SHP77 treated with DMSO at 0.1 percent for 48 hours (cell line): Measurements from ENCODE around the gene KDM2B.

ENCODE experiments used
- DNase-seq: peaks from one replicate; lab custom pipeline; 2025; lab: John Stamatoyannopoulos, UW

The KDM2B gene

DNA sequence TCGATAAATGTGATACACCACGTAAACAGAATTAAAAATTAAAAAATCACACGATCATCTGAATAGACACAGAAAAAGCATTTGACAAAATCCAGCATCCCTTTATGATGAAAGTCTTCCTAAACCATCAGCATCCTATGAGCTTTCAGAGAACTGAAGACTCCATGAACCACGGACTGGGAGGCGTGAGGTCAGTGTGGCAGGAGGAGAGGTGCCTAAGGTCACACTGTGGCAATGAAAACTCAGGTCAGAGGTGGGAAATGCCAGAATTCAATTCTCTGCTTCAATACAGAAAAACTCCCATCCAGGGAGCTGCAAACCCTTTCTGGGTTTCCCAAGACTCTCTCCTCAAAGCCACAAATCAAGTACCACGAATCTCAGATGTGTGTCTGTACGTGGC is 51.6 kb downstream of the KDM2B start:
- DNase-seq, result no peak

DNA sequence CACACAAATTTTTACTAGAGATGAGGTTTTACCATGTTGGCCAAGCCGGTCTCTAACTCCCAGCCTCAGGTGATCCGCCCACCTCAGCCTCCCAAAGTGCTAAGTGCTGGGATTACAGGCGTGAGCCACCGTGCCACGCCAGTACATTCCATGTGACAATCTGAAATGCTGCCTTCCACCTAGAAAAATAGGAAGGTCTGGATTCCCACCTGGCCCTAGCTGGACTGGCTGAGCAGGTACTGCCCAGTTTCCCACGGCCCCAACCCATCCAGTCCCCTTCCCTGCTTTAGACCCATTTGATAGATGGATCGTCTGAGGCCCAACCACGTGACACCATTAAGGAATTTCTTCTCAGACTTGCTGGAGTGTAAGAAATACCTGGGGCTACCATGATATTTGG is 55.4 kb downstream of the KDM2B start:
- no peak for DNase-seq

DNA sequence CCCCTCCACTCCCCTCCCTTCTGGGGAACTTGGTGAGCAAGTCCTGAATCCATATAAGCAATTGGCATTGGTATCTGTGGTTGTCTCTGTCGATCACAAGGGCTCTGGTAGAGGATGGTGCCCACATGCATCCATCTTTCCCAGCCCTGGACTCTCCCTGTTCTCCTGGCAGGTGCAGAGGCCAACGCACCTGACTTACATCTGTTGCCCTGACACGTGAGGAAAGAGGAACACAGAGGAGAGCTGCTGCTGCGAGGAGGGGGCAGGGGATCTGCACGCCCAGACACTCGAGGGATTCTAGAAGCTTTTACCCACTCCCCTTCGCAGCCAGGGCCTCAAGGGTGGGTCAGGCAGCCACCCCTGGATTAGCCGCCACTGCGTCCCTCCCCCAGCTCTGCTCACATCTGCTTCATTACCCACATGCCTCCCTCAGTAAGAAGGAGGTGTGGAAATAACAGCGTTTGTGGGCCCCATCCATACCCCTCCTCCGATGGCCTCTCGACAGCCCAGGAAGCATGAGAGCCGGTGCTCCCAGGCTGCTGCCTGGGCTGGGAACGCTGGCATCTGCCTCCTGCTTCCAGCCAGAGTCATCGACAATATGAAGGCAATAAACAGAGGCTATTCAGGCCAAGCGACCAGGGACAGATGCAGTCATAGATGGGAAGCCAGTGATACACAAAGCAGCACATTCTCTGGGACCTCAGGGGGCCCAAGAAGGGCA is 56.5 kb downstream of the KDM2B start:
- no peak for DNase-seq

DNA sequence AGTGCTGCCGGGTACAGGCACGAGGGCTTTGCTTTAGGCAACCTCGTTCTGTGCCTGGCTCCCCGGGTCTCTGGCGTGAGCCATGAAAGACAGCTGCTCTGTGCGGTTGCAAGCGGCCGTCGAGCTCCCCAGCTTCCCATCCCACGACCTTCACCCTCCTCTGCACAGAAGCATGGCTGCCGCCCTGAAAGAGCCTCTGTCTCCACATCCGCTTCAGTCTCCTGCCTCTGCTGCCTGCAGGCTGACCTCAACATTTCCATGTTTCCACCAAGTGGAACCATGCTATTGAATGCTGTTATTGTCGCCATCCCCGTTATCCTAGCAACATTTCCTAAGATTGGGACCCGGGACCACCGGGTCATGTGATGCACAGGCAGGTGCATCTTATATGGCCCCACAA is 57.1 kb downstream of the KDM2B start:
- DNase-seq, result no peak

DNA sequence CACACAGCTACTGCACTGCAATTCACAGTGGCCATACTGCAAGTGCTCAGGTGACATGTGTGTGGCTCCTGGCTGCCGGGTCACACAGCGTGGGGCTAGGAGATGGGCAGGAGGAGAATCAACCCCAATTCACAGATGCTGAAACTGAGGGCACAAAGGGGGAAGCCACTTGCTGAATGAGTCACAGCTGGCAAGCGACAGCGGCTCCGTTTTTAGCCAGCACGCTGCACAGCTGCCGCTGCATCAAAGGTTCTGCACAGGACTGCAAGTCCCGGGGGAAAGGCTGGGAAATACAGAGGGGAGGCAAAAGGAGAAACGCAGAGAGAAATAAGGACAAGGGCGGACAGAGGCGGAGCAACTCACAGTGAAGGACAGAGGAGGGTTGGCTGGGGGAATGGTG is 57.9 kb downstream of the KDM2B start:
- no peak for DNase-seq

DNA sequence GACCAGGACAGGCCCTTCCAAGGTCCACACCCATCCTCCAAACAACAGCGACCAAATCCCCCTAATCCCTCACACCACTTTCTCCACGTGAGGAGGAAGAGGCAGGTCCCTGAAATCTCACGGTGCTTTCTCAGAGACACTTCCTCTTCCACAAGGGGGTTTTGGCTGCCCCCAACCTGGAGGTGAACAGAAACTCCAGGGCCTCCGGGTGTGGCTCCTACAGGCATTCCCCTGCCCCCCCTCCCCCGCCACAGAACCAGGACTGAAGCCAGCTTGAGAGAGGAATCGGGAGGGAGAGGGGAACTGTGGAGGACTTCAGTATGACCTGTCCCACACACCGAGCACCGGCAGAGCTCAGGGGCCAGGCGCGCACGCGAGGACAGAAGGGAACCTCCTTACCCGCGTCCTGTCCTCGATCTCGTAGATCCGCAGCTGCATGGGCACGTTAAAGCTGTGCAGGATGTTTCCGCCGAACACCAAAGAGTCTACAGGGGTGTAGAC is 60.2 kb downstream of the KDM2B start:
- DNase-seq, result no peak

DNA sequence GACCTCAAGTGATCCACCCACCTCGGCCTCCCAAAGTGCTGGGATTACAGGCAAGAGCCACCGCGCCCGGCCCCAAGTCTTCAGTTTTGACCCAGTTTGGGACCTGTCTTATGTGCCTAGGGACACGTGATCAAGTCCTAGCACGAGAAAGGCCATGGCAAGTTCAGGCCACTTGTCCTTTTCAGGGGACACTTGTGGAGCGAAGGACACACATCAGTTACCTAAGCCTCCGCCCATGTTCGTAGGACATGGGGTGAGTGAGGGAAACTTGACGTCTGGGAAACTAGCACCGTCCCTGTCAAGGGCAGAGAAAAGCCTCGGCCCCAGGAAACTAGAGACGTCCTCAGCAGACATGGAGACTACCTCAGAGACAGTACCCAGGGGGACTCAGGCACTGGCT is 60.7 kb downstream of the KDM2B start:
- DNase-seq, result no peak

DNA sequence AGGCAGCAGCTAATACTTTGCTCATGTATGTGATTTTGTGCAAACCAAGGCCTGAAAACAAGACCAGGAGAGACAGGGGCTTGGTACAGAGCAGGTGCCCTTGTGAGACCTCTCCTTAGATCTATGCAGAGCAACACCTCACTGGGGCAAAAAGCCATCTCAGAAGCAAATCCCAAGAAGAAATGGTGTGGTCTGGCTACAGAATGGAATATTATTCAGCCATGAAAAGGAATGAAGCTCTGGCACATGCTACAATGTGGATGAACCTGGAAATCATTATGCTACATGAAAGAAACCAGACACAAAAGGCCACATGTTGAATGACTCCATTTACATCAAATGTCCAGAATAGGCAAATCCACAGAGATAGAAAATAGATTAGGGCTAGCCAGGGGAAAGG is 61.6 kb downstream of the KDM2B start:
- DNase-seq, result no peak

DNA sequence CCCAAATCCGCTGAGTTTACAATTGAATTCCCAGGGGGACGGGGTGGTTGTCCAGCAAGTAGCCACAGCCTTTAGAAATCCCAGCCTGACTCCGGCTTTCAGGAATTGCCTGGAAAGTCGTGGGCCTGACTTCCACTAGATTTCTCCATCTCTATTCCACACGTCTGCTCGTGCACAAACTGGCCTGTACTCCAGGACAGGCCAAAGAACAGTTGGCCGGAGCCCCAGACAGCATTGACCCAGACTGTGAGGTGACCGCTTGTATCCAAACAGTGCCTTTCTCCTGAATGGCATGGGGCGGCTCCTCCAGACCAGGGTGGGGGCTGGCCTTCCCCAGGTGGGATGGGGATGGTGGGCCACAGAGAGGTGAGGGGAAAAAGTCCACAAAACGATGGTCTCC is 62.2 kb downstream of the KDM2B start:
- DNase-seq, result no peak

DNA sequence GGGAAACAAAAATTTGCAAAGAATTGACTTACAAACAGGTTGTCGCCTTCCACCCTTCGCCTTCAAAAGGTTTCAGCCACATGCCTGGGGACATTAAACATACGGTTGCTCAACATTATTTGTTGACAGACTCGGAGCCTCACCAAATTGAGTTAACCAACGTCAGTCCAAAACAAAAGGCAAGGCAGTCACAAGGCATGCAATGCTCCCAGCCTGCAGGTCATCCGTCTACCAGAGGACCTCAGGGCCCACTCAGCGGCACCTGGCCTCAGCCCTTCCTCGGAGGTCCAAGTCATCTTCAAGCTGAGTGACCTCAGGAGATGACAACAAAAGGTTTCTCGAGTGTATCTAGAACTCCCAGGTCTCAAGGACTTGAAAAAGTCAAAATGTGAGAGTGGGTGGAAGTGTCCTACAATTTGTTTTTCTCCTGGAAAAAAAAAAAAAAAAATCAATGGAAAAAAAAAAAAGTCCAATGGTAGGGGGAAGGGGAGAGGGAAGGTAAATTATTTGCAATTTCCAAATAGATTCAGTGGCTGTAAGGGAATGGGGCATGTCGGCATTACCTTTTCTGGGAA is 64.3 kb downstream of the KDM2B start:
- DNase-seq, result no peak

DNA sequence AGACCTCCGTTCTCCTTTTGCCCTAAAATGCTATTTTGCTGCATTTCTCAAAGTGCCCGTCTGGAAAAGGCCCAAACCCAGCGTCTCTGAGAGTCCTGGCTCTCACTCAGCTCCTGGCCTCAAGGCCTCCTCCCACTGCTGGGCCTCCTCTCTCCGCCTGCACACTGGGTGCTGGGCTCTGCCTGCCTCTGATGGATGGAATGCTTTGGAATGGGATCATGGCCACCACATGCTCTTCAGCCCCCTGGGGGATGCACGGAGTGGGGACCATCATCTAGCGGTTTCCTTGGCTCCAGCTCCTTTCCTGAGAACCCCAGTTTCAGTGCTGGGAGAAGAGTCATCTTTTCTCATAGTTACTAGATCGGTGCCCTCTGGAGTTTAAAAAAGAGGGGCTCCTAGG is 65.2 kb downstream of the KDM2B start:
- no peak for DNase-seq

DNA sequence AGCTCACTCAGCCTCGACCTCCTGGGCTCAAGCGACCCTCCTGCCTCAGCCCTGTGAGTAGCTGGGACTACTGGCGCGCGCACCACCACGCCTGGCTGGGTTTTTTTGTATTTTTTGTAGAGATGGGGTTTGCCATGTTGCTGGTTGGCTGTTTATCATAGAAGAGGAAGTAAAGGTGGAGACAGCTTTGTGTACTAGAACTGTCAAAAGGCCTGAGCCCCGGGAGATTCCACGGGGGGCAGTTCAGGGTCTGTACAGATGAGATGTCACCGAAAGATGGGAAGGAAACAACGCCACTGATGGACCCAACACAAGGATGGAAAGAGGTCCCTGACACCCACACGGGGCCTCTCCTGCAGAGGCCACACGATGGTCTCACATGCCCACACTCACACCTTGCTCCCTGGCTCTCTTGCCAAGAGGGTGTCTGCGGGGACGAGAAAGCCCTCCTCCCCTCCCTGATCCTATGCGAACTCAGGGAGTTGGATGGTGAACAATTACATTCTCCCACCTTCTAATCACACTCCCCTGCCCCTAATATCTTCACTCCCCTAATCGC is 66.6 kb downstream of the KDM2B start:
- no peak for DNase-seq

DNA sequence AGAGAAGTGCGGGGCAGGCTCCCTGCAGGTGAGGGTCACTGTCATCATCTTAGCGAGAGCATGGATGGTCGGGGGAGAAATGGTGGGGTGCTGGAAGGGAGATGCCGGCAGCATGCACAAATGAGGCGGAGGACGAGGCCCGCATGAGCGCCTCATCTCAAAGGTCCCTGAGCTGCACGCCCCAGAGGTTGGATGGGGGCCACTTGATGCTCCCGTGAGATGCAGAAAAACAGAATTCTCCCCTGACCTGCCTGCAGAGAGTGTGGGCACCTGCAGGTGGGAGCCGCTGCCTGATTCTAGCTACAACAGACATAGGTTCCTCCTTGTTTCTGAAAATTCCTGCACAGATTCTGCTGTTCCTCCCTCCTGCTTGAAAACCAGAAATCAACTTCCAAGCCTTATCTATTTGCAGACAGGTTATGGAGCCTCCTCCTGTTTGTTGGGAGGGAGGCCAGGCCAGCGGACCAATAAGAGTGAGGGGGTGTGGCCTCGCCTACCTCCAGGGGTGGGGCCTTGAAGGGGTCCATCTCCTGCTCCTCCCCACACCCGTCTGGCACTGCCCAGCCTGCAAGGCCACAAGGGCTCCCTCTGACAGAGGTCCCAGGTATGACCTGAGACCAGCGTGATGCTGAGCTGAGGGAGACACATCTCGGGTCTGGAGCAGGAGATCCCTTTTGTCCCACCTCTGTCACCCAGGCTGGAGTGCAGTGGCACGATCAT is 67.2 kb downstream of the KDM2B start:
- DNase-seq, result no peak

DNA sequence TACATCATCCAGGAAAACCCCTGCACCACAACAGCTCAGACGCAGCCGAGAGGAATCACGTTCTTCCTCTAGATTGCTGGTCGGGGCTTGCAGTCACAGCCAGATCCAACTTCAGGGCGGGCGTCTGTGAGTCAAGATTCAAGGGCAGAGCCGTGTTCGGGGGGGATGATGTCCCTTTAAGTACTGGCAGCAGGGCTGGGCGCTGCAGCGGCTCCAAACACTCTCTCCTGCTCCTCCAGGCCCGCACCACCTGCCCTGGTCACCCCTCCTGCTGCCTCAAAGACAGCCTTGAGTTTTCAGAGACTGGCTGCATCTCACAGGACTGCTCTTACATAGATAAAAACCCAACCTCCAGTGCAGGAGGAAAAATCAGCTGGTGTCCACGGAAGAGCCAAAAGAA is 68.3 kb downstream of the KDM2B start:
- DNase-seq, result no peak

DNA sequence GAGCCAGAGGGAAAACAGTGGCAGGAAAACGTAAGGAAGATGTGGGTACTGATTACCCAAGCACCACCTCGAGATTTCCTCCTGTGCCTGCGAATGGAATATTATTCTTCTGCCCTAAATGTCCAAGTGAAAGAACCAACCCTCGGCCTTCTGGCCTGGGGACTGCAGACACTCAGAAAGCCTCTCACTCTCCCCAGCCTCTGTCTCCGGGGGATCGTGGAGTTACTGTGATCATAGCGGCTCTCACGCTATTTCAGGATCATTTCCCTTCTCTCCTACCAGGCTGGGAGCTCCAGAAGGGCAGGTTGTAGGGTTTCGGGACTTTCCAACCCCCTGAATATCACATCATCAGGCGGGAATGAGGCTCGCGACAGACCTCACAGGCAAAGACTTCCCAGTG is 68.9 kb downstream of the KDM2B start:
- DNase-seq, result no peak

DNA sequence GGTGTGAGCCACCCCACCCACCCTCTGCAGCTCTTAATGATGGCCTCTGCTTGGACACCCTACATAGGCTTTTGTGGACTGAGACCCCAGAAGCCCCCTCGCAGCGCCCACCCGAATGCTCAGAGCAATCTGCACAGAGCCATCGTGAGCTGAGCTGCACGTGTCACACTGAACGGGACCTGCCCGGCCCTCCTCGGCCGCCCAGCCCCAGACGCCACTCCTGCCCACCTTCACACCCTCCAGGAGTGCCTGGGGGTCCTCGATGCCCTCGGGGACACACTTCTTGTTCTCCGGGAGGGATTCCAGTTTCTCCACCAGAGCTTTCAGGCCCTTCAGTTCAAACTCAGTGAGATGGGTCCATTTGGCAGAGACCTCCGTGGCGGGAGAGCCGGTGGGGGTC is 71.5 kb downstream of the KDM2B start:
- no peak for DNase-seq

DNA sequence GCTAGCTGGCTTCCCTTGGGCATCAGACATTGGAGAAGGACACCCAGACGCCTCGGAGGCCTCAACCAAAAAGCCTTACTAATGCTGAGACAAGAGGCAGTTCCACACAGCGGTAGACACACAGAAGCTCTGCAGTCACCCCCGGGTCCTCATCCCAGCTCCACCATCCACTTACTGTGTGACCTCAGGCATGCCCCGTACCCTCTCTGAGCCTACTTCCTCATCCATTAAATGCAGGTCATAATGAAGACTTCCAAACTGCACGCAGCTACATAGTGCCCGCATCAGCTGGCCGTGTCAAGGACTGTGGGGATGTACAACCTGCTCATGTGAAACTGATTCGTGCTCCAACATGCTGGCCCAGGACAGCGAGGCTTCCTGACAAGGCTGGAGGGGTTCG is 72.3 kb downstream of the KDM2B start:
- no peak for DNase-seq

DNA sequence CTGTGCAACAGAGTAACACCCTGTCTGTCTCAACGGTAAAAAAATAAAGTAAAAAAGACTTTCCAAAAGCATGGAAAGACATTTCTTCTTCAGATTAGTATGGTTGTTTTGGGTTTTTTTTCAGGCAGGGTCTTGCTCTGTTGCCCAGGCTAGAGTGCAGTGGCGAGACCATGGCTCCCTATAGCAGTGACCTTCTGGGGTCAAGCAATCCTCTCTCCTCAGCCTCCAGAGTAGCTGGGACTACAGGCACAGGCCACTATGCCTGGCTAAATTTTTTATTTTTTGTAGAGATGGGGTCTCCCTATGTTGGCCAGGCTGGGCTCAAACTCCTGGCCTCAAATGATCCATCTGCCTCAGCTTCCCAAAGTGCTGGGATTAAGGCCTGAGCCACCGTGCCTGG is 72.8 kb downstream of the KDM2B start:
- DNase-seq, result no peak

DNA sequence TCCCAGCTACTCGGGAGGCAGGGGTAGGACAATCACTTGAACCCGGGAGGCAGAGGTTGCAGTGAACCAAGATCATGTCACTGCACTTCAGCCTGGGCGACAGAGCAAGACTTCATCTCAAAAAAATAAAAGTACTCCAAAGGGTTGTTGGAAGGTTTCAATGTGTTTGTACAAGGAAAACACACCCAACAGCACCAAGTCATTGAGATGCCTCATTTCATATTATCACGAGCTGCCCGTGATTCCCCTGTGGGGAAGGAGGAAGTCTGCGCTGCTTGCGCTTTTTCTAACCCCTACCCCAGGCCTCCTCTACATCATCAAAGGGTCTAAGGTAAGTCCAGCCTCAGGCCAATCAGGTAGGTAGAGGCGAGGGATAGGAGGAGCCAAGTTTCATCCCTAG is 73.6 kb downstream of the KDM2B start:
- no peak for DNase-seq

DNA sequence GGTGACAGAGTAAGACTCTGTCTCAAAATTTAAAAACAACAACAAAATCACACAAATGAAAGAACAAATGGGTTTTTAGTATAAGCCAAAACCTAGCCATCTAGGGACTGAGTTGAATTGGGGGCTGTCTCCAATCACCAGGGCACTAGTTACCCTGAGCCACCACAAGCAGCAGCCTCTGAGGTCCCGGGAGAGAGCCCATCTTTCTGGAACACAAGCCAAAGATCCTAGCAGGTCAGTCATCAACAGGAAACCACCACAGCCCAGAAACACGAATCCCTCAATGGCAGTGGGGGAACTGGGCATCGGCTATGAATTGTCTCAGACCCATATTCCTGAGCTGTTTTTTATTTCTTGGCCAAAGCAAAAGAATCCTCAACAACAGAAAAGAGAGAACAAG is 75.3 kb downstream of the KDM2B start:
- no peak for DNase-seq

DNA sequence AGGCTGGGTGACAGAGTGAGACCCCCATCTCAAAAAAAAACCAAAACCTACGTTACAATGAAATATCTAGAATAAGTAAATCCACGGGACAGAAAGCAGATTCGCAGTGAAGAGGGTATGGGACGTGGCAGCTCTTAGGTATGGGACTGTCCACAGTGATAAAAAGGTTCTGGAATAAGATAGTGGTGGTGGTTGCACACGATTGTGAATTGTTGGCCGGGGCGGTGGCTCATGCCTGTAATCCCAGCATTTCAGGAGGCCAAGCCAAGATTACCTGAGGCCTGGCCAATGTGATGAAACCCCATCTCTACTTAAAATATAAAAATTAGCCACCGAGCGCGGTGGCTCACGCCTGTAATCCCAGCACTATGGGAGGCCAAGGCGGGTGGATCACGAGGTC is 76.3 kb downstream of the KDM2B start:
- no peak for DNase-seq

DNA sequence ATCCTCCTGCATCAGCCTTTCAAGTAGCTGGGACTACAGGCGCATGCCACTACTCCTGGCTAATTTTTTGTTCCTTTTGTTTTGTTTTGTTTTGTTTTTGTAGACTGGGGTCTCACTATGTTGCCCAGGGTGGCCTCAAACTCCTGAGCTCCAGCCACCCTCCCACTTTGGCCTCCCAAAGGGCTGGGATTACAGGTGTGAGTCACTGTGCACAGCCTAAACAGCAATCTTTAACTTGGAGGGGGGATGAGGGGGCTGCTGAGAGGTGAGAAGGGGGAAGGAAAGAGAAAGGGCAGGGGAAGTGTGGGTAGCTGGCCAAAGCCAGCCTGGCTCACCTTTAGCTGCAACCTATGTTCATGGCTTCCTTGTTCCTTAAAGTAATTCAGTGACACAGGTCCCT is 77.4 kb downstream of the KDM2B start:
- no peak for DNase-seq

DNA sequence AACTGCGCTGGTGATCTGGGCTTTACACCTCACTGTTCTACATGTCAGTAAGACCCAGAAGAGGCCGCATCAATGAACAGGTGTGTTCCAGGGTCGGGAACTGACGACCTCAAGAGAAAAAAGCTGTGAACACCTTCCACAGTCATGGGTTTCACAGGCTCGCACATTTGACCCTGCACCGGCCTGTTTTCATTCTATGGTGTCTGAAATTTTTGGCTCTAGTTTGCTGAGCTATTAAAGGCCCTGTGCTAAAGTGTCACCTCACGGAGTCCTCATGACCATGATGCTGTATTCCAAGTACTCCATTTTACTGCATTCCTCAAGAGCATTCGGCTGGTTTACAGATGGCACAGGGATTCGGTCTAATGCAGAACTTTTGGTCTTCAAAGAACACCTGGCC is 78.9 kb downstream of the KDM2B start:
- no peak for DNase-seq
